ENCODE measurements around the gene UPP2. TPM values are rescaled to one million over a fixed set of nuclear protein-coding genes. Genes with fewer than 3 reads are reported as not detected.

Gene UPP2
- total and polyA plus RNA-seq, 9 of the 15 experiments (the other 6 are each of a cell fraction or from before 2014, with no cell fraction given), result not detected

DNA sequence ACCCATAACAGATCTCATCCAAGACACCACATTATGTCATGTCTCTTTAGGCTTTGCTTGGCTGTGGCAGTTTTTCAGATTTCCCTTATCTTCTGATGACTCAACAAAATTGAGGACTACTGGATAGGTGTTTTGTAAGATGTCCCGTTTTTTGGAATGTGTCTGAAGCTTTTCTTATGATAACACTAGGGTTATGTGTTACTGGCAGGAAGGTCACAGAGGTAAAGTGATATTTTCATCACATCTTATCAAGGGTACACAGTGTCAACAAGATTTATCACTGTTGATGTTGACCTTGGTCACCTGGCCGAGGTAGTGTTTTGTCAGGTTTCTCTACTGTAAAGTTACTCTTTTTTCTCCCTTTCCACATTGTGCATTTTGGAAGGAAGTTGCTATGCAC is 44.8 kb upstream of the UPP2 start (continued):
- TF ChIP-seq, protein P1, sequence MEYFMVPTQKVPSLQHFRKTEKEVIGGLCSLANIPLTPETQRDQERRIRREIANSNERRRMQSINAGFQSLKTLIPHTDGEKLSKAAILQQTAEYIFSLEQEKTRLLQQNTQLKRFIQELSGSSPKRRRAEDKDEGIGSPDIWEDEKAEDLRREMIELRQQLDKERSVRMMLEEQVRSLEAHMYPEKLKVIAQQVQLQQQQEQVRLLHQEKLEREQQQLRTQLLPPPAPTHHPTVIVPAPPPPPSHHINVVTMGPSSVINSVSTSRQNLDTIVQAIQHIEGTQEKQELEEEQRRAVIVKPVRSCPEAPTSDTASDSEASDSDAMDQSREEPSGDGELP (CRISPR knock-in tag; IDR thresholded peaks at IDR 0.05; ENCODE audit: borderline replicate concordance), result no peak
- TF ChIP-seq ARID1B (IDR thresholded peaks at IDR 0.05) (peak; percentile 52; the same call in 1 of the 2 replicates), ZNF316 (IDR thresholded peaks at IDR 0.05) (peak; percentile 97), MAFF (IDR thresholded peaks at IDR 0.05; ENCODE audit: low read length) (peak; percentile 93), NFE2 (IDR thresholded peaks at IDR 0.05; ENCODE audit: low read depth) (peak; percentile 81), ERF (CRISPR knock-in tag; IDR thresholded peaks at IDR 0.05) (no peak), SMARCA4 (IDR thresholded peaks at IDR 0.05) (peak; percentile 52; the same call in 1 of the 2 replicates), SMC3 (conservative IDR thresholded peaks at IDR 0.05; ENCODE audit: insufficient read depth, low read depth, low read length) (no peak), MAZ (CRISPR knock-in tag; conservative IDR thresholded peaks at IDR 0.05 in 1 of 2, IDR thresholded peaks at IDR 0.05 in 1 of 2) (no peak), JUND (IDR thresholded peaks at IDR 0.05; ENCODE audit: borderline replicate concordance, low read depth, low read length) (peak; percentile 46; the same call in 1 of the 2 replicates), JUND (tag; IDR thresholded peaks at IDR 0.05; ENCODE audit: borderline replicate concordance, low read depth, low read length) (peak; percentile 47; the same call in 2 of the 3 replicates), KDM1A (IDR thresholded peaks at IDR 0.05) (peak; percentile 31 to 33; a peak in 1 of 4 replicates)
- TF ChIP-seq, protein P2, sequence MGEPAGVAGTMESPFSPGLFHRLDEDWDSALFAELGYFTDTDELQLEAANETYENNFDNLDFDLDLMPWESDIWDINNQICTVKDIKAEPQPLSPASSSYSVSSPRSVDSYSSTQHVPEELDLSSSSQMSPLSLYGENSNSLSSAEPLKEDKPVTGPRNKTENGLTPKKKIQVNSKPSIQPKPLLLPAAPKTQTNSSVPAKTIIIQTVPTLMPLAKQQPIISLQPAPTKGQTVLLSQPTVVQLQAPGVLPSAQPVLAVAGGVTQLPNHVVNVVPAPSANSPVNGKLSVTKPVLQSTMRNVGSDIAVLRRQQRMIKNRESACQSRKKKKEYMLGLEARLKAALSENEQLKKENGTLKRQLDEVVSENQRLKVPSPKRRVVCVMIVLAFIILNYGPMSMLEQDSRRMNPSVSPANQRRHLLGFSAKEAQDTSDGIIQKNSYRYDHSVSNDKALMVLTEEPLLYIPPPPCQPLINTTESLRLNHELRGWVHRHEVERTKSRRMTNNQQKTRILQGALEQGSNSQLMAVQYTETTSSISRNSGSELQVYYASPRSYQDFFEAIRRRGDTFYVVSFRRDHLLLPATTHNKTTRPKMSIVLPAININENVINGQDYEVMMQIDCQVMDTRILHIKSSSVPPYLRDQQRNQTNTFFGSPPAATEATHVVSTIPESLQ (CRISPR knock-in tag; IDR thresholded peaks at IDR 0.05), result no peak
- TF ChIP-seq, protein P3, sequence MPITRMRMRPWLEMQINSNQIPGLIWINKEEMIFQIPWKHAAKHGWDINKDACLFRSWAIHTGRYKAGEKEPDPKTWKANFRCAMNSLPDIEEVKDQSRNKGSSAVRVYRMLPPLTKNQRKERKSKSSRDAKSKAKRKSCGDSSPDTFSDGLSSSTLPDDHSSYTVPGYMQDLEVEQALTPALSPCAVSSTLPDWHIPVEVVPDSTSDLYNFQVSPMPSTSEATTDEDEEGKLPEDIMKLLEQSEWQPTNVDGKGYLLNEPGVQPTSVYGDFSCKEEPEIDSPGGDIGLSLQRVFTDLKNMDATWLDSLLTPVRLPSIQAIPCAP (CRISPR knock-in tag; IDR thresholded peaks at IDR 0.05; ENCODE audit: borderline replicate concordance), result no peak
- TF ChIP-seq, protein P4, sequence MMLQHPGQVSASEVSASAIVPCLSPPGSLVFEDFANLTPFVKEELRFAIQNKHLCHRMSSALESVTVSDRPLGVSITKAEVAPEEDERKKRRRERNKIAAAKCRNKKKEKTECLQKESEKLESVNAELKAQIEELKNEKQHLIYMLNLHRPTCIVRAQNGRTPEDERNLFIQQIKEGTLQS (IDR thresholded peaks at IDR 0.05), result peak; percentile 40; the same call in 1 of the 2 replicates
- TF ChIP-seq, protein P4 (CRISPR knock-in tag; conservative IDR thresholded peaks at IDR 0.05), result no peak
- TF ChIP-seq, protein P5, sequence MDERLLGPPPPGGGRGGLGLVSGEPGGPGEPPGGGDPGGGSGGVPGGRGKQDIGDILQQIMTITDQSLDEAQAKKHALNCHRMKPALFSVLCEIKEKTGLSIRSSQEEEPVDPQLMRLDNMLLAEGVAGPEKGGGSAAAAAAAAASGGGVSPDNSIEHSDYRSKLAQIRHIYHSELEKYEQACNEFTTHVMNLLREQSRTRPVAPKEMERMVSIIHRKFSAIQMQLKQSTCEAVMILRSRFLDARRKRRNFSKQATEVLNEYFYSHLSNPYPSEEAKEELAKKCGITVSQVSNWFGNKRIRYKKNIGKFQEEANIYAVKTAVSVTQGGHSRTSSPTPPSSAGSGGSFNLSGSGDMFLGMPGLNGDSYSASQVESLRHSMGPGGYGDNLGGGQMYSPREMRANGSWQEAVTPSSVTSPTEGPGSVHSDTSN (CRISPR knock-in tag; IDR thresholded peaks at IDR 0.05; ENCODE audit: low read depth), result no peak
- TF ChIP-seq, protein P5 (tag; conservative IDR thresholded peaks at IDR 0.05; ENCODE audit: low read depth), result peak; percentile 71

Data from K562 (cell line).